HUES48 (cell line): ENCODE measurements around the gene NCAPH2.

ENCODE experiments used
- H3K27ac ChIP-seq: one replicate; pipeline ENCODE4 v1.7.0; 2013; ENCODE audit warnings: low read depth, low read length, inconsistent platforms
- H3K27me3 ChIP-seq: 2 replicates; pipeline ENCODE4 v1.6.1; 2013; ENCODE audit warnings: mild to moderate bottlenecking, low read length; ENCODE audit not compliant: control insufficient read depth, insufficient read depth
- H3K36me3 ChIP-seq: 2 replicates; pipeline ENCODE4 v1.6.1; 2013; ENCODE audit warnings: low read length; ENCODE audit not compliant: control insufficient read depth, insufficient read depth
- H3K4me1 ChIP-seq: 2 replicates; pipeline ENCODE4 v1.6.1; 2013; ENCODE audit warnings: mild to moderate bottlenecking, low read length; ENCODE audit not compliant: control insufficient read depth, insufficient read depth
- H3K4me3 ChIP-seq: 2 replicates; pipeline ENCODE4 v1.5.1; 2013; ENCODE audit warnings: mild to moderate bottlenecking, low read depth, low read length
- H3K9ac ChIP-seq: 2 replicates; pipeline ENCODE4 v1.6.1; 2013; ENCODE audit warnings: mild to moderate bottlenecking, low read depth, low read length, moderate library complexity
- H3K9me3 ChIP-seq: 2 replicates; pipeline ENCODE4 v1.6.1; 2013; ENCODE audit warnings: low read length; ENCODE audit not compliant: control insufficient read depth, insufficient read depth

The NCAPH2 gene

GRCh38 chr22:50507991-50508884 is at the start of gene NCAPH2:
Gene NCAPH2 (plus strand): TSS chr22:50508224. CDS start chr22:50508338, 114 bp downstream.
- Histone ChIP-seq H3K9ac (peak within 1 kb of the TSS; percentile 98), H3K27me3 (no peaks in the 10 kb centered on the region), H3K9me3 (no peaks in the 10 kb centered on the region), H3K36me3 (peaks cover 16% of the 10 kb centered on the region), H3K4me3 (peak within 1 kb of the TSS; percentile 99), H3K4me1 (peaks cover 5% of the 10 kb centered on the region; the same call in 1 of the 2 replicates), H3K27ac (peak within 1 kb of the TSS; percentile 96)

DNA sequence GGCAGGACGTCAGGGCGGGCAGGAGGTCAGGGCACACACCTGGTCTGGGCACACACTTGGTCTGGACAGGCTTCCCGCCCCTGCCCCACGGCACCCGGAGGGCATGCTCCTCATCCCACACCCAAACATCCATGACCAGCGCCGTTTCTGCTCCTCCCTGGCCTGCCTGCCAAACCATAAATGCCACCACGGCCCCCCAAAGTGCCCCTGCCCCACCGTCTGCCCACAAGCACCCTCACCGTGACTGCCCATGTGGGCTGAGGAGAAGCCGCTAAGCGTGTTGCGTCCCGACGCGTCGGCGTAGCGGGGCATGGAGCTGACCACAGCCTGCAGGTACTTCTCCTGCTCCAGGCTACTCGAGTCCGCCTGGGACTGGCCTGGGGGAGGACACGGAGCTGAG is 49.0 kb upstream of the NCAPH2 start:
- Histone ChIP-seq H3K36me3 (peaks cover 85% of the 10 kb centered on the region), H3K4me1 (no peaks in the 10 kb centered on the region), H3K4me3 (no peak overlapping the region), H3K27ac (no peak overlapping the region), H3K27me3 (no peaks in the 10 kb centered on the region), H3K9me3 (no peaks in the 10 kb centered on the region), H3K9ac (no peak overlapping the region)

GRCh38 chr22:50459496-50460140 is 48.4 kb upstream of the NCAPH2 start:
- Histone ChIP-seq H3K9me3 (no peaks in the 10 kb centered on the region), H3K9ac (no peak overlapping the region), H3K27ac (no peak overlapping the region), H3K27me3 (no peaks in the 10 kb centered on the region), H3K36me3 (peaks cover 85% of the 10 kb centered on the region), H3K4me1 (no peaks in the 10 kb centered on the region), H3K4me3 (no peak overlapping the region)

DNA sequence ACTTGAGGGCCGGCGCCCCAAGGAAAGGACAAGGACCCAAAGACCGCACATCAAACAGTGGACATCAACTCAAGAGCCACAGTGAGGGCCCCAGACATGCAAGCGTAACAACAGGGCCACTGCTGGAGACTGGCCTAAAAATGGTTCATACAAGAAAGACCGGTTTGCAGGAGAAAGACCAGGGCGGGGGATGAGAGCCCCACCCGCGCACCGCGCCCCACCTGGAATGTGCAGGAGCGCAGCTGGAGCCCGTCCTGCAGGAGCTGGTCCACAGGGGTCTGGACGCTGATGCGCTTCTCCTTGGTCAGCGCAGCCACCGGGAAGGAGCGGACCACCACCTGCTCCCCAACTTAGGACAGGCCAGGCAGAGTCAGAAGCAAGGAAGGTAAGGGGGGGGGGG is 47.1 kb upstream of the NCAPH2 start:
- Histone ChIP-seq H3K9me3 (no peaks in the 10 kb centered on the region), H3K27ac (no peak overlapping the region), H3K27me3 (no peaks in the 10 kb centered on the region), H3K4me3 (no peak overlapping the region), H3K4me1 (no peaks in the 10 kb centered on the region), H3K9ac (no peak overlapping the region), H3K36me3 (peaks cover 84% of the 10 kb centered on the region)

- Histone ChIP-seq H3K27me3 (no peaks in the 10 kb centered on the region), H3K9ac (no peak overlapping the region), H3K4me3 (no peak overlapping the region), H3K27ac (no peak overlapping the region), H3K36me3 (peaks cover 87% of the 10 kb centered on the region), H3K4me1 (no peaks in the 10 kb centered on the region), H3K9me3 (no peaks in the 10 kb centered on the region)
Observed at GRCh38 chr22:50461536-50461935, 46.5 kb upstream of the NCAPH2 start.

DNA sequence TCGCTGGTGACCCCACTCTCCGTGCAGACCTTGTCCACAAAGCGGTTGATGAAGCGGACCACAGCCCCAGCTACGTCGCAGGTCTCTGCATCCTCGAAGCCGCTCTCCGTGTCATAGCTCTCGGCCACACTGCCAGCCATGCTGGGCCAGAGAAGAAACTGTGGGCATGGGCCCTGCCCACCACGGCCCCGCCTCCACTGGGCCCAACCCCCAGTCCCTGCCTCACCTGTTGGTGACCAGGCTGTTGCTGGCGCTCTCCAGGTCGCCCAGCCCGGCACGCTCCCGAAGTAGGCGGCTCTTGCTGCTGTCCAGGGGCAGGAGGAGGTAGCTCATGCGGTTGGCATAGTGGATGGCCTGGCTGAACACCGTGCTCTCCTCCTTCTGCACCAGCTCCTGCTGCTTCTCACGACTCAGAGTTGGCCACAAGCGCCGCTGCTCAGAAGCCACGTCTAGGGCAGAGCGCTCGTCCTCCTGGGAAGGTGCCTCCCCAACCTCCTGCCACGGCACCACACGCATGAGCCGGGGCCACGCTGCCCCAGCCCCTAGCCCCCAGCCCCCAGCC is 46.0 kb upstream of the NCAPH2 start:
- no peaks in the 10 kb centered on the region for H3K9me3 ChIP-seq
- no peak overlapping the region for H3K27ac ChIP-seq
- no peaks in the 10 kb centered on the region for H3K4me1 ChIP-seq
- no peak overlapping the region for H3K9ac ChIP-seq
- H3K27me3 ChIP-seq, result no peaks in the 10 kb centered on the region
- H3K36me3 ChIP-seq, result peaks cover 92% of the 10 kb centered on the region
- H3K4me3 ChIP-seq, result no peak overlapping the region

GRCh38 chr22:50463188-50463900 is 44.7 kb upstream of the NCAPH2 start:
- no peak overlapping the region for H3K4me3 ChIP-seq
- H3K27ac ChIP-seq, result no peak overlapping the region
- H3K9me3 ChIP-seq, result no peaks in the 10 kb centered on the region
- H3K36me3 ChIP-seq, result peaks cover 89% of the 10 kb centered on the region
- H3K27me3 ChIP-seq, result no peaks in the 10 kb centered on the region
- H3K9ac ChIP-seq, result no peak overlapping the region
- no peaks in the 10 kb centered on the region for H3K4me1 ChIP-seq

GRCh38 chr22:50464451-50464850 is 43.6 kb upstream of the NCAPH2 start:
- Histone ChIP-seq H3K4me1 (no peaks in the 10 kb centered on the region), H3K27ac (no peak overlapping the region), H3K4me3 (no peak overlapping the region), H3K9me3 (no peaks in the 10 kb centered on the region), H3K9ac (no peak overlapping the region), H3K36me3 (peaks cover 78% of the 10 kb centered on the region), H3K27me3 (no peaks in the 10 kb centered on the region)

GRCh38 chr22:50465066-50465930 is 42.7 kb upstream of the NCAPH2 start:
- Histone ChIP-seq H3K27me3 (no peaks in the 10 kb centered on the region), H3K9me3 (no peaks in the 10 kb centered on the region), H3K36me3 (peaks cover 69% of the 10 kb centered on the region)

GRCh38 chr22:50467341-50467740 is 40.7 kb upstream of the NCAPH2 start:
- no peak overlapping the region for H3K27ac ChIP-seq
- peaks cover 6% of the 10 kb centered on the region for H3K4me1 ChIP-seq
- H3K9me3 ChIP-seq, result no peaks in the 10 kb centered on the region
- peaks cover 50% of the 10 kb centered on the region for H3K36me3 ChIP-seq
- H3K27me3 ChIP-seq, result no peaks in the 10 kb centered on the region
- no peak overlapping the region for H3K4me3 ChIP-seq
- no peak overlapping the region for H3K9ac ChIP-seq

More at GRCh38 chr22:50465066-50465930, 42.7 kb upstream of the NCAPH2 start:
- Histone ChIP-seq H3K4me3 (no peak overlapping the region), H3K9ac (no peak overlapping the region), H3K27ac (no peak overlapping the region), H3K4me1 (peaks cover 4% of the 10 kb centered on the region)
